NCI-H1048 (cell line): ENCODE results near the gene MXRA8.
"Not testable (repeated sequence)": the region's sequence is repeated elsewhere in the genome, so short reads cannot be mapped to it uniquely, and the experiment has no call there.

ENCODE experiments used
- DNase-seq: peaks from one replicate; lab custom pipeline; 2025; lab: John Stamatoyannopoulos, UW

The MXRA8 gene

GRCh38 chr1:1319646-1319941 is 38.8 kb downstream of the MXRA8 start:
- no peak for DNase-seq

- no peak for DNase-seq
Observed at GRCh38 chr1:1318777-1319645, 39.3 kb downstream of the MXRA8 start.

- DNase-seq: no peak
Observed at GRCh38 chr1:1318131-1318652, 40.2 kb downstream of the MXRA8 start.

- DNase-seq: no peak
Observed at GRCh38 chr1:1317420-1317819, 40.9 kb downstream of the MXRA8 start.

- not testable (repeated sequence) for DNase-seq
Observed at GRCh38 chr1:1316199-1316598, 42.2 kb downstream of the MXRA8 start.

- DNase-seq: no peak
Observed at GRCh38 chr1:1315435-1315954, 42.9 kb downstream of the MXRA8 start.

GRCh38 chr1:1314678-1315335 is 43.5 kb downstream of the MXRA8 start:
- no peak for DNase-seq

- no peak for DNase-seq
Observed at GRCh38 chr1:1314237-1314586, 44.1 kb downstream of the MXRA8 start.

GRCh38 chr1:1313500-1314236 is 44.7 kb downstream of the MXRA8 start:
- no peak for DNase-seq

- DNase-seq: no peak
Observed at GRCh38 chr1:1312450-1313314, 45.7 kb downstream of the MXRA8 start.

GRCh38 chr1:1311107-1312104 is 46.9 kb downstream of the MXRA8 start:
- no peak for DNase-seq

- DNase-seq: no peak
Observed at GRCh38 chr1:1310476-1311053, 47.8 kb downstream of the MXRA8 start.

- no peak for DNase-seq
Observed at GRCh38 chr1:1310109-1310385, 48.3 kb downstream of the MXRA8 start.

- DNase-seq: no peak
Observed at GRCh38 chr1:1309251-1310108, 48.9 kb downstream of the MXRA8 start.

- DNase-seq: no peak
Observed at GRCh38 chr1:1308756-1309250, 49.6 kb downstream of the MXRA8 start.

- peak; percentile 92 for DNase-seq
Observed at GRCh38 chr1:1307923-1308755, 50.2 kb downstream of the MXRA8 start, which contains the start of the genes ACAP3 and PUSL1. ACAP3 (minus strand) TSS chr1:1307930; CDS start chr1:1307815, 115 bp downstream. PUSL1 (plus strand) TSS chr1:1308597; CDS start chr1:1308644, 47 bp downstream.

- no peak for DNase-seq
Observed at GRCh38 chr1:1307261-1307922, 51.0 kb downstream of the MXRA8 start.
